Colonic mucosa (tissue), 4 donors: ENCODE measurements around the gene MXRA7. TPM values are rescaled to one million over a fixed set of nuclear protein-coding genes. Genes with fewer than 3 reads are reported as not detected.
"Not testable (repeated sequence)": the region's sequence is repeated elsewhere in the genome, so short reads cannot be mapped to it uniquely, and the experiment has no call there.

ENCODE experiments used
- DNase-seq: peaks from one replicate; pipeline ENCODE4 v3.0.0-alpha.2; 2020
- H3K27ac ChIP-seq: fragments of 200-600 bp; one replicate; pipeline ENCODE4 v1.8.0; 2021
- H3K27me3 ChIP-seq: fragments of 200-600 bp; one replicate; pipeline ENCODE4 v1.8.0; 2021
- H3K36me3 ChIP-seq: fragments of 200-600 bp; one replicate; pipeline ENCODE4 v1.8.0; 2021
- H3K4me1 ChIP-seq: fragments of 200-600 bp; one replicate; pipeline ENCODE4 v1.8.0; 2021; ENCODE audit warnings: mild to moderate bottlenecking
- H3K4me3 ChIP-seq: fragments of 200-600 bp; one replicate; pipeline ENCODE4 v1.8.0; 2021
- H3K9ac ChIP-seq, 2 donors: one replicate each; pipeline ENCODE4 v1.7.0; 2013; ENCODE audit warnings: control low read depth in 2 of 2, low read depth in 2 of 2, low read length in 2 of 2
- H3K9me3 ChIP-seq: fragments of 200-600 bp; one replicate; pipeline ENCODE4 v1.8.0; 2021
- CTCF ChIP-seq: fragments of 200-600 bp; IDR thresholded peaks from one replicate; pipeline ENCODE4 v1.8.0; 2022; ENCODE audit warnings: antibody characterized with exemption, mild to moderate bottlenecking
- intact Hi-C: fragments of 100-400 bp; cut with DNase I; formaldehyde crosslinking; loops from one replicate; pipeline ENCODE4 v1.14.1; 2022
- total RNA-seq, 2 donors: library from RNA; stranded (reverse); fragmentation: NEBNext Ultra II Directional in 1 of 2; extraction: Animal tissue kit (Norgen Biotek cat#: 25700) in 1 of 2; gene quantifications; one replicate each; pipeline ENCODE4 v1.2.1, GENCODE V29; 2021
- donor health status: healthy.
- donor health status: DM: no; HTN: no; CAD: no.
- donor health status: DM: no; HTN: no; CAD: no.

MXRA7 gene
- total RNA-seq, 2 donors from 2014 or later = 20.3 to 39.3 TPM

- H3K9ac ChIP-seq = peak within 1 kb of the TSS; percentile 94 to 99
- intact Hi-C loops = no loop called here
- TF ChIP-seq CTCF = no peak
- peak within 1 kb of the TSS; percentile 98 for H3K4me3 ChIP-seq
- H3K4me1 ChIP-seq = peaks cover 7% of the 10 kb centered on the region
- H3K36me3 ChIP-seq = peaks cover 19% of the 10 kb centered on the region
- H3K9me3 ChIP-seq = no peaks in the 10 kb centered on the region
- DNase-seq = peak; percentile 99
- peak within 1 kb of the TSS; percentile 100 for H3K27ac ChIP-seq
- no peaks in the 10 kb centered on the region for H3K27me3 ChIP-seq
These were observed 15.5 kb upstream of the MXRA7 start, which contains the start of gene JMJD6 for GRCh38 chr17:76726231-76726775. JMJD6 (minus strand) TSS chr17:76726606; CDS start chr17:76726475, 131 bp downstream.

- H3K36me3 ChIP-seq = peaks cover 23% of the 10 kb centered on the region
- peak overlapping the region; percentile 98 for H3K4me3 ChIP-seq
- TF ChIP-seq CTCF = no peak
- DNase-seq = peak; percentile 86
- no peaks in the 10 kb centered on the region for H3K9me3 ChIP-seq
- peaks cover 7% of the 10 kb centered on the region for H3K4me1 ChIP-seq
- intact Hi-C loops = no loop called here
- H3K27ac ChIP-seq = peak overlapping the region; percentile 100
- H3K9ac ChIP-seq = peak overlapping the region; percentile 89 to 94
- no peaks in the 10 kb centered on the region for H3K27me3 ChIP-seq
These were observed 14.9 kb upstream of the MXRA7 start for GRCh38 chr17:76725580-76726230.

GRCh38 chr17:76723812-76724211 is 13.0 kb upstream of the MXRA7 start:
- peaks cover 40% of the 10 kb centered on the region for H3K36me3 ChIP-seq
- TF ChIP-seq CTCF = no peak
- peaks cover 7% of the 10 kb centered on the region for H3K4me1 ChIP-seq
- no peaks in the 10 kb centered on the region for H3K9me3 ChIP-seq
- intact Hi-C loops = no loop called here
- H3K27ac ChIP-seq = no peak overlapping the region
- no peak for DNase-seq
- H3K4me3 ChIP-seq = no peak overlapping the region
- no peaks in the 10 kb centered on the region for H3K27me3 ChIP-seq
- no peak overlapping the region for H3K9ac ChIP-seq

GRCh38 chr17:76722977-76723376 is 12.2 kb upstream of the MXRA7 start:
- H3K27ac ChIP-seq, H3K9me3 ChIP-seq, H3K4me1 ChIP-seq, intact Hi-C loops, DNase-seq, H3K27me3 ChIP-seq, H3K9ac ChIP-seq, H3K4me3 ChIP-seq: not testable (repeated sequence)
- peaks cover 44% of the 10 kb centered on the region for H3K36me3 ChIP-seq

- TF ChIP-seq CTCF = no peak
- Histone ChIP-seq H3K36me3 (peaks cover 44% of the 10 kb centered on the region), H3K9ac (no peak overlapping the region), H3K9me3 (no peaks in the 10 kb centered on the region), H3K4me1 (peaks cover 7% of the 10 kb centered on the region), H3K27ac (no peak overlapping the region), H3K4me3 (no peak overlapping the region), H3K27me3 (no peaks in the 10 kb centered on the region)
- intact Hi-C loops = no loop called here
- no peak for DNase-seq
These were observed 11.5 kb upstream of the MXRA7 start for GRCh38 chr17:76722279-76722678.

GRCh38 chr17:76721463-76721862 is 10.7 kb upstream of the MXRA7 start:
- no peak overlapping the region for H3K4me3 ChIP-seq
- H3K27ac ChIP-seq = no peak overlapping the region
- H3K9me3 ChIP-seq = no peaks in the 10 kb centered on the region
- peaks cover 49% of the 10 kb centered on the region for H3K36me3 ChIP-seq
- DNase-seq = no peak
- intact Hi-C loops = no loop called here
- no peak overlapping the region for H3K9ac ChIP-seq
- H3K4me1 ChIP-seq = peaks cover 7% of the 10 kb centered on the region
- TF ChIP-seq CTCF = no peak
- no peaks in the 10 kb centered on the region for H3K27me3 ChIP-seq
